ENCODE data around the gene SCLT1.

DNA sequence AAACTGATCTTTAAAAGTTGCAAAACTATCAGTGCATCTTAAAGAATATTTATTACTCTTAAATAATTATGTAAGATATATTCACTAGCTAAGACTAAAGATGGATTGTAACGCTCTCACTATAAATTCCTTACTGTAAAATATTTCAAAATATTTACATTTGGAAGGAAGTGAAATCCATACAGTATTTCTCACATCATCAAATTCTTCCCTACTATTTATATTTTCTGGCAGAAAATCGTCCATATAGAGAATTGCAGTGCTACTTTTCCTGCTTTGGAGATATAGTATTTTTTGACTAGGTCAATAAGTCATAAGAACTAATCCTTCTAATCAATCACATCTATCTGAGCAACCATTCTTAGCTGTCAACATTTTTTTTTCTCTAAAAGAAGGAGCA is 52.9 kb downstream of the SCLT1 start:
- TF ChIP-seq POLR2A (IDR thresholded peaks at IDR 0.05) = no peak
- TF ChIP-seq, protein P1, sequence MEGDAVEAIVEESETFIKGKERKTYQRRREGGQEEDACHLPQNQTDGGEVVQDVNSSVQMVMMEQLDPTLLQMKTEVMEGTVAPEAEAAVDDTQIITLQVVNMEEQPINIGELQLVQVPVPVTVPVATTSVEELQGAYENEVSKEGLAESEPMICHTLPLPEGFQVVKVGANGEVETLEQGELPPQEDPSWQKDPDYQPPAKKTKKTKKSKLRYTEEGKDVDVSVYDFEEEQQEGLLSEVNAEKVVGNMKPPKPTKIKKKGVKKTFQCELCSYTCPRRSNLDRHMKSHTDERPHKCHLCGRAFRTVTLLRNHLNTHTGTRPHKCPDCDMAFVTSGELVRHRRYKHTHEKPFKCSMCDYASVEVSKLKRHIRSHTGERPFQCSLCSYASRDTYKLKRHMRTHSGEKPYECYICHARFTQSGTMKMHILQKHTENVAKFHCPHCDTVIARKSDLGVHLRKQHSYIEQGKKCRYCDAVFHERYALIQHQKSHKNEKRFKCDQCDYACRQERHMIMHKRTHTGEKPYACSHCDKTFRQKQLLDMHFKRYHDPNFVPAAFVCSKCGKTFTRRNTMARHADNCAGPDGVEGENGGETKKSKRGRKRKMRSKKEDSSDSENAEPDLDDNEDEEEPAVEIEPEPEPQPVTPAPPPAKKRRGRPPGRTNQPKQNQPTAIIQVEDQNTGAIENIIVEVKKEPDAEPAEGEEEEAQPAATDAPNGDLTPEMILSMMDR (IDR thresholded peaks at IDR 0.05) = no peak
